Endothelial cell (in vitro differentiated cells): ENCODE measurements around the gene CTR9. TPM values are rescaled to one million over a fixed set of nuclear protein-coding genes. Genes with fewer than 3 reads are reported as not detected.
A peak's percentile ranks its signal among the peaks of the same experiment; 100 is the strongest.

Source experiments
- DNase-seq: peaks from one replicate; pipeline ENCODE4 v3.0.0; 2021; ENCODE audit warnings: low spot score
- H3K27ac Mint-ChIP-seq: one replicate; pipeline ENCODE4 v1.8.0; 2021; ENCODE audit warnings: mixed read lengths, inconsistent platforms; ENCODE audit not compliant: unreplicated experiment
- H3K27me3 Mint-ChIP-seq: one replicate; pipeline ENCODE4 v1.8.0; 2021; ENCODE audit warnings: mild to moderate bottlenecking, moderate library complexity, mixed read lengths, inconsistent platforms; ENCODE audit not compliant: unreplicated experiment
- H3K36me3 Mint-ChIP-seq: one replicate; pipeline ENCODE4 v1.8.0; 2021; ENCODE audit warnings: mild to moderate bottlenecking, low read depth, mixed read lengths, inconsistent platforms; ENCODE audit not compliant: unreplicated experiment
- H3K4me1 Mint-ChIP-seq: one replicate; pipeline ENCODE4 v1.8.0; 2021; ENCODE audit warnings: mild to moderate bottlenecking, mixed read lengths, inconsistent platforms; ENCODE audit not compliant: unreplicated experiment
- H3K4me3 Mint-ChIP-seq: one replicate; pipeline ENCODE4 v1.8.0; 2021; ENCODE audit warnings: mild to moderate bottlenecking, mixed read lengths, inconsistent platforms; ENCODE audit not compliant: unreplicated experiment
- H3K9me3 Mint-ChIP-seq: one replicate; pipeline ENCODE4 v1.8.0; 2021; ENCODE audit warnings: mixed read lengths, inconsistent platforms; ENCODE audit not compliant: unreplicated experiment
- CTCF ChIP-seq: fragments of 200-600 bp; sonication (generic); IDR thresholded peaks from one replicate; pipeline ENCODE4 v1.5.0; 2021; ENCODE audit warnings: antibody characterized with exemption; ENCODE audit not compliant: unreplicated experiment
- total RNA-seq: library from RNA; stranded (reverse); fragmentation: NEBNext Ultra II Directional; extraction: Animal tissue kit (Norgen Biotek cat#: 25700); gene quantifications from one replicate; pipeline ENCODE4 v1.2.1, GENCODE V29; 2021; ENCODE audit not compliant: unreplicated experiment

CTR9 gene
- total RNA-seq, 1 donor from 2014 or later = 43.5 TPM

GRCh38 chr11:10806206-10806605 is 55.2 kb downstream of the CTR9 start:
- H3K9me3 Mint-ChIP-seq = no peaks in the 10 kb centered on the region
- H3K36me3 Mint-ChIP-seq = peaks cover 53% of the 10 kb centered on the region
- no peak for DNase-seq
- peaks cover 5% of the 10 kb centered on the region for H3K27me3 Mint-ChIP-seq
- no peak for TF ChIP-seq CTCF
- peaks cover 54% of the 10 kb centered on the region for H3K4me1 Mint-ChIP-seq
- peak overlapping the region; percentile 84 for H3K27ac Mint-ChIP-seq
- H3K4me3 Mint-ChIP-seq = peak overlapping the region; percentile 96

- TF ChIP-seq CTCF = no peak
- H3K27me3 Mint-ChIP-seq = peaks cover 5% of the 10 kb centered on the region
- peaks cover 48% of the 10 kb centered on the region for H3K36me3 Mint-ChIP-seq
- peak; percentile 60 for DNase-seq
- H3K4me3 Mint-ChIP-seq = peak overlapping the region; percentile 96
- no peaks in the 10 kb centered on the region for H3K9me3 Mint-ChIP-seq
- peak overlapping the region; percentile 94 for H3K27ac Mint-ChIP-seq
- peaks cover 48% of the 10 kb centered on the region for H3K4me1 Mint-ChIP-seq
Measured at GRCh38 chr11:10807493-10808234, 56.6 kb downstream of the CTR9 start.

DNA sequence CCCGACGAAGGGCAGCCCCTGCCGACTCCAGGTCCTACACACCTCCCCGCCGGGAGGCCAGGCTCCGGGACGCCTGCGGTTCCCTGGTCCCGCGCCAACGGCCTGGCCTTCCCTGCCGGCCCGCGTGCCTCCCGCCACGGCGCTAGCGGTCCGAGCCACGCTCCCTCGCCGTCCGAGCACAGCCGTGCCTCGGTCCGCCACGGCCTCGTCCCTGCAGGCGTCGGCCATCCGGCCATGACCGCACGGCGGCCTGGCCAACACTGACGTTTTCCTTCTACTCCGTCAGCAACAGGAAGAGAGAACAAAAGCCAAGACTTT is 57.1 kb downstream of the CTR9 start:
- H3K9me3 Mint-ChIP-seq = no peaks in the 10 kb centered on the region
- no peak for TF ChIP-seq CTCF
- peaks cover 43% of the 10 kb centered on the region for H3K36me3 Mint-ChIP-seq
- peak overlapping the region; percentile 94 for H3K27ac Mint-ChIP-seq
- H3K27me3 Mint-ChIP-seq = peaks cover 5% of the 10 kb centered on the region
- peak overlapping the region; percentile 96 for H3K4me3 Mint-ChIP-seq
- no peak for DNase-seq
- peaks cover 48% of the 10 kb centered on the region for H3K4me1 Mint-ChIP-seq

DNA sequence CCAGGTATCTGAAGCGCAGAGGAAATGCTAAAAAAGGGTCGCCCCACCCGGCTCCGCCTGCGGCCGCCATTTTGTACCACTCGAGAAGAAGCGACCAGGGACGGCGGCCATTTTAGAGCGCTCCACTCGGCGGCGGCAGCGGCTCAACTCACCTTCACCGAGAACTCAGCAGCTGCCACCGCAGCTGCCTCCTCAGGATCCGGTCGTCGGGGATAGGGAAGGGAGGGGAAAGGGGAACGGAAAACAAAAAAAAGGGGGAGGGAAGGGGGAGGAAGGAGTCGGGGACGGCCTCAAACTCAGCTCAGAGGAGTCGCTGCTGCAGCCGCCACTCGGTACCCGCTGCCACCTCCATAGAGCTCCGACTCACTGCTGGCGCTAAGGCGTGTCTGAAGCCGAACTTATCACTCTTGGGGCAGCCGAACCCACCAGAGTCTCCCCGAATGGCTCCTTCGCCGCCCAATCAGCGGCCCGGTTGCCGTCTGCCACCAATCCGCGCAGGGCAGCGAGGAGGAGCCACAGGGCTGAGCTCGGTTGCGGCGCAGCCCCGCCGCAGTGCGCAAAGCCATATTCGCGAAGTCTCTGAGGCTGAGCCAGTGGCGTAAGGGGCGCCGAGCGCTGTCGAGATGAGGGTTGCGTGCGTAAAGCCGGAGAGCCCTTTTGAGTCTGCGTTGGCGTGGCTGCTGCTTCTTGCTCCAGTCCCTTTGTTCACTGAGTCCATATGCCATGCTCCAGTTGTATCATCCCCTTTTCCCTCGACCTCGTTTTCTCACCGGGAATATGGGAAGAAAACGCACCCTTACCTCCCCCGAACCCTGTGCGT is 57.7 kb downstream of the CTR9 start, which contains the start of gene EIF4G2:
Gene EIF4G2, minus strand, starts transcription at position 374 of the 820 bp plus-strand sequence.
- peaks cover 43% of the 10 kb centered on the region for H3K4me1 Mint-ChIP-seq
- H3K27me3 Mint-ChIP-seq = peaks cover 5% of the 10 kb centered on the region
- peak; percentile 98 for DNase-seq
- peak within 1 kb of the TSS; percentile 96 for H3K4me3 Mint-ChIP-seq
- H3K36me3 Mint-ChIP-seq = peaks cover 37% of the 10 kb centered on the region
- peak within 1 kb of the TSS; percentile 94 for H3K27ac Mint-ChIP-seq
- TF ChIP-seq CTCF = no peak
- H3K9me3 Mint-ChIP-seq = no peaks in the 10 kb centered on the region
